ENCODE data around the gene GPR37L1.
"Not testable (repeated sequence)": the region's sequence is repeated elsewhere in the genome, so short reads cannot be mapped to it uniquely, and the experiment has no call there.

GPR37L1 gene

GRCh38 chr1:202155478-202156021 is 32.8 kb downstream of the GPR37L1 start:
- DNase-seq, result no peak

- no peak for DNase-seq
These were observed 33.9 kb downstream of the GPR37L1 start for GRCh38 chr1:202156590-202156989.

DNA sequence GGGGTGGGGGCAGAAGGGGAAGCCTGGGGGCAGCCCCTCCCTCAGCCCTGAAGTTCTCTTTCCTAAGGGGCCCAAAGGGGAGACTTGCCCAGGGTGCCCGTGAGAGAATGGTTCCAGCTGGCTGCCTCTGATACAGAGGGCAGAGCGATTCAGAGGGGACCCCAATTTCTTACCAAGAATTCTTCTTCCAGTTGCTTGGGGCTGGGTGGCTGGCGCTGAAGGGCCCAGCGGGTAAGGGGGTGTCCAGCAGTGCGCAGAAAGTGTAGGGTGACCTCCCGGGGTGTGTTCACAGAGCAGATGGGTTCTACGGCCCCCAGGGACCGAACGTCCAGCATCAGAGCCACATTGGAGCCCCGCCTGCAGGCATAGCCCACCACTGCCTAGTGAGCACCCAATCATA is 35.2 kb downstream of the GPR37L1 start:
- DNase-seq, result no peak

- DNase-seq, result no peak
These were observed 36.3 kb downstream of the GPR37L1 start for GRCh38 chr1:202158810-202159533.

DNA sequence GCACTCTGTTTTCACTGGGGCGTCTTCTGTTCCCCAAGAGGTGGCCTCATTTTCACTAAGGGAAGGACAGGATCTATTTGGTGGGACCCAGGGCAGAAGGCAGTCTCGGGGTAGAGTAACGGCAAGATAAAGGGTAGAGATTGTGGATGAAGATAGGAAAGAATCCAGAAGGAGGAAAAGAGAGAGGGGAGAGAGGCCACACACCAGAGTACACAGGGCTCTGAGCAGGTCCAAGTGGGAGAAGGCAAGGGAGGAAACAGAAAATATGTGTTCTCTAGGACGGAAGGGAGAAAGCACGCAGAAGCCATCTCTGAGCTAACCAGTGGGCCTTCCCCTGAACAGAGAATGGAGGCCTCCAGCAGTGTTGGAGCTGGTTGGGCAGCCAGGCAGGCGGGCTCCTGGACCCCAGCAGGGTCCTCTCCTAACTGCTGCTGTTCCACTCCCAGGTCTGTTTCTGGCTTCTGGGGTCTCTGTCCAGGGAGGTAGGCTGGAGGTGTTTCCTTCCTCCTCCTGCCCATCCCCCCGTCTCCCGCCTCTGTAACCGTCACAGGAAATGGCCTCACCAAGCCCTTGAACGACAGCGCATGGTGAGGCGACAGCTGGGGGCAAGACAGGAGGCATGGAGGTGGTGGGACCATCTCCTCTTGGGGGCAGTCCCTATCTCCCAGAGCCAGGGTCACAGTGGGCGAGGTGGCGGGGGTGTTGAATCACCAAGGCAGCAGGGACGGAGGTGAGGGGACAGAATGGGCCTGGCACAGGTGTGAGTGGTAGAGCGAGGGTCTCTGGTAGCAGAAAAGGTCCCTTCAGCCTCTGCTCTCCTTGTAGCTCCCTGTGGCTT is 37.0 kb downstream of the GPR37L1 start:
- no peak for DNase-seq

DNA sequence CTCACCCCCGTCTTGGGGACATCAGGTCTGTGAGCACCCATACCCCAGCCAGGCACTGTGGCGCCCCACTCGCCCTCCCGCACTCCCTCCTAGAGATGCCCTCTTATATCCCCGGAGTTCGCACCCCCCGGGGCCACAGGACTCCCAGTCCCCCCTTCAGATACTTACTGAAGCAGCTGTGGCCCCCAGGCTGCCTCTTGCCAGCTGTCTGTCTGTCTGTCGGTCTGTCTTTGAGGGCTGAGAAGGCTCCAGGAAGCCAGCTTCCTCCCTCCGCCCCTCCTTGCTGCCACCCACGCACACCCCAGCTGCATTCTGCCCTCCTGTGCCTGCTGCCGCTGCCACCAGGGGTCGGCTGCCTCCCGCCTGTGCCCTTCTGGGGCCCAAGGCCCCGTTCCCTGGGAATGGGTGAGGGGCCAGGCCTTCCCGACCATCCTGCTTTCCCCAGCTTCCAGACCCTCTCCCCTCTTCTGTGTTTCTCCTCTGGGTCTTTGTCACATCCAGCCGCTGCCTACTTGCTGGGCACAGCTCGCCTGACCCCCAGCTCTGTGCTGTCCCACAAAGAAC is 37.7 kb downstream of the GPR37L1 start, which contains the start of gene PTPN7:
PTPN7 (minus strand) TSS at position 226 of the 564 bp plus-strand sequence. CDS start 1,200 bp downstream, outside the sequence.
- DNase-seq, result no peak

GRCh38 chr1:202161151-202162046 is 38.7 kb downstream of the GPR37L1 start:
- DNase-seq, result no peak

DNA sequence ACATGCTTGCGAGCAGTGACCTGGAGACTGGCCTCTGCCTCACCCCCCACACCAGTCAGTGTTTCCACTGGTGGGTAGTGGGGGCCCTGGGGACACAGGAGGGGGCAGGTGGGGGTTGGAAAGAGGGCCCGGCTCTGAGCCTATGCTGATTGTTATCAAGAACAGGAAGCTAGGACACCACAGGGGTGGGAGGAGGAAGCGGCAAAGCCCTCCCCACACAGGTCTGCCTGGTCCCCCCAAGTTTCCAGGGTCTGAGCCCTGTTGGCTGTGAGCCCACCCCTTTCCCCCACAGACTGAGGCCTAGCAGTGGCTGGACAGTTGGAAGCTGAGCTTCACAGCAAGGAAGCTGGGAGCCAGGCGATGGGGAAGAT is 39.3 kb downstream of the GPR37L1 start:
- DNase-seq, result no peak

DNA sequence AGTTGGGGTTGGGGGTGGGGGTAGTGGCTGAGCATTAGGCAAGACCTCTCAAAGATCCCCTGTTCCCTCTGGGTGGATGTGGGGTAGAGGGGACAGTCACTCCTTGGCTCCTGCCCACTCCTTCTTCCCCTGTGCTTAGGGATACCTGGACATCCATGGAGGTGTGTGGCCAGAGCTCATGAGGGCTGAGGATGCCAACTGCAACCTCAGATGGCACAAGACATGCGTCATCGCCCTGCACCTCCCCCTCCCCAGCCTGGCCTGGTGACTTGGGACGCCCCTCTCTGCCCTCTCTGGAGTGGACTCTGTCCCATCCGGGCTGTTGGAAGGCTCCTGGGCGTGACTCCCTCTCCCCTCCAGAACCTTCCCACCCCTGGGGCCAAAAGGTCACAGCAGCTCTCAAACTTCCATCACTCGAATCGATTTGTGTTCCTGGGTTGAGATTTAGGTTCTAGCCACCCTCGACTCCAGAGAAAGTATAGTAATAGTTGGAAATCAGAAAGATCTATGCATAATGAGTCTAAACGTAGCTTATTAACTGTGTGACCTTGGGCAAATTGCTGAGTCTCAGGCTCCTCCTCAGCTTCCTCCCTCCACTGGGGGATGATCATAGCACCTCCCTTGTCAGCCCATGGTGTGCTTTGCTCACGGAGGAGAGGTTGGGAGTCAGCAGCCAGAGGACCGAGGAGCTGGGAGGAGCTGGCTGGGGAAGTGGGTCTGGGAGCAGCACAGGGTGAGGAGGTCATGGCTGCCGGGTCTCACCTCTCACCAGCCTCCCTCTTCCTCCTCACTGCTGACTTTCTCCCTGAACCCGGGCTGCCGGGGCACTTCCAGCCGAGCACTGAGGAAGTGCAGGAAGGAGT is 39.9 kb downstream of the GPR37L1 start:
- no peak for DNase-seq

GRCh38 chr1:202163281-202164270 is 40.9 kb downstream of the GPR37L1 start:
- no peak for DNase-seq

GRCh38 chr1:202164271-202165037 is 41.7 kb downstream of the GPR37L1 start:
- no peak for DNase-seq

GRCh38 chr1:202165267-202165941 is 42.7 kb downstream of the GPR37L1 start:
- DNase-seq, result no peak

DNA sequence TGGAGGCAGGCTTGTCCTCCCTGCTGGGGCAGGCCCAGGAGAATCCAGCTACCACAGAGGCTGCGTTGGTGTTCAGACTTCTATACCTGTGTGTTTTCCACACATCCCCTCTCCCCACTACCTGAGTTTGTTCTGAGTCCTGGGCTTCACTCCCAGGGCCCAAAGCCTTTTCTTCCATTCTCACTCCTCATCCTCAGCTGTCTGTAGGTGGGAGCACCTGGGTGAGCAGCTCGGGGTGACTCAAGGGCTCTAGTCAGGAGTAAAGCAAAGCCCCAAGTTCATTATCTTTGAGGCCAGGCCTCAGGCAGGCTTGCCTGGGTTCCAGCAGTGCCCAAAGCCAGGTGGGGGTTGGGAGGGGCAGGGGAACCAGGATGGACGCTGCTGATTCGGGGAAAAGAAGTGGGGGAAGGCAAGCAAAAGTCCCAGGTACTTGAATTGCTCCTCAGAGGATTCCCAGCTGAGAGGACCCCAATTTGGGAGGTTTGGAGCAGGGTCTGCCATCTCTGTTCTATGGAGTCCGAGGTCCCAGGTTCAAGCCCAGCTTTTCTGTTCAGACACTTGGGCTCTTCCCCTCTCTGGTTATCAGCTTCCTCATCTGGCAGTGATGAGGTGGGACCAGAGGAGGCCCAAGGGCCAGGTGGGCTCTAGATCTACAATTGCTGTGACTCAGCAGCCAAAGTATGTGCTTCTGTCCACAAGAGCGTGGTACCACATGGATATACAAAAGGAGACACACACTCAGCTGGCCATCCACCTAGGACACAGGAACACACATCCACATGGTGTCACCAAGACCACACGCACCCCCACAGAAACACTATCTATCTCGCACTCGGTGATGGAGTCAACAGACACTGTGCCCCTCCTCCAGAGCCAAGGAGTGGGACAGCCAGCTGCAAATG is 43.5 kb downstream of the GPR37L1 start:
- no peak for DNase-seq

DNA sequence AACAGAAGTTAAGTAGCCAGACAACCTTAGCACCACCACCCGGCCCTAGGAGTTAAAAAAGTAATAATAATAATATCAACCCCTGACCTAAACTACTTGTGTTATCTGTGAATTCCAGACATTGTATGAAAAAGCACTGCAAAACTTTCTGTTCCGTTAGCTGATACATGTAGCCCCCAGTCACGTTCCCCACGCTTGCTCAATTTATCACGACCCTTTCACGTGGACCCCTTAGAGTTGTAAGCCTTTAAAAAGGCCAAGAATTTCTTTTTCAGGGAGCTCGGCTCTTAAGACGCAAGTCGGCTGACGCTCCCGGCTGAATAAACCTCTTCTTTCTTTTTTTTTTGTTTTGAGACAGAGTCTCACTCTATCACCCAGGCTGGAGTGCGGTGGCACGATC is 44.3 kb downstream of the GPR37L1 start:
- DNase-seq, result not testable (repeated sequence)

DNA sequence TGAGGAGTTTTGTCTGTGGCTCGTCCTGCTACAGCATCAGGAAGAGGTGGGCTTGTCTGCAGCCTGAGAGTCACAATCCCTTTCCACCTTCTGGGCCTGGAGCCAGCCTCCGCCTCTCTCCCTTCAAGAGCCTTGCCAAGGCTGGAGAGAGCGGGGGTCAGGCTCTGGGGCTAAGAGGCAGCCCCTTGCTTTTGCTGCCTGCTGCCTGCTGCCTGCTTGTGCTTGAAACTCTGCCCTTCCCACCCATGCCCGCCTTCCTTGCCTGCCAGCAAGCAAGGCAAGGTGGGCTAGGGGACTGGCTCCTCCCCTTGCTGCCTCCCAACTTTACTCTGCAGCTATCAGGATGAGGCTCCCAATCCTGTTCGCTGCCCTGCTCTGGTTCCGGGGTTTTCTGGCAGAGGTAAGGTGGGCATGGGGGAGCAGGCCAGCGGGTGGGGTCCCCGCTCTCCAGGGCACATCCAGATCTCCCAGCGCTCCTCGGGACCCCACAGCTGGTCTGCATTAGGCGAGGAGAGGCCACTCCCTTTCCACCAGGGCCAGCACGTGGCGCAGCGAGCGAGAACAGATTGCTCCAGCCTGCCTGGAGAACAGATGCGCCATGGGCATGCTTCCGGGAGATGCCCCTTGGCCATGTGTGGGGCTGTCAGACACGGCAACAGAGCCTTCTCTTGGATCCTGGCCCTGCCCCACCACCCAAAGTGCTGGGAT is 45.1 kb downstream of the GPR37L1 start:
- DNase-seq, result no peak

DNA sequence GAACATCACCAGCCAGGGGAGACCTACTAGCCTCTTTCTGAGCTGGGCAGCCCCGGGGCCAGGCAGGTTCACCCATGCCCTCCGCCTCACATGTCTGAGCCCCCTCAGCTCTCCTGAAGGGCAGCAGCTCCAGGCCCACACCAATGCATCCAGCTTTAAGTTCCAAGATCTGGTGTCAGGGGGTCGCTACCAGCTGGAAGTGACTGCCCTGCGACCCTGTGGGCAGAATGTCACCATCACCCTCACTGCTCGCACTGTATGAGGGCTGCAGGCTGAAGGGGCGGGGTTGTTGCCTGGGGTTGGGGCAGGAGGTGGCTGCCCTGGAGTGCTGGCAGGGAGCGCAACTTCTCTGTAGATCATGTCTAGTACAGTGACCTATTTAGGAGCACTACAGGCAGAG is 46.1 kb downstream of the GPR37L1 start:
- no peak for DNase-seq

- peak; percentile 29 for DNase-seq
These were observed 48.0 kb downstream of the GPR37L1 start for GRCh38 chr1:202170726-202171125.

Data from COR-L47 (cell line).